ENCODE measurements around the gene NELL1.
"Not testable (repeated sequence)": the region's sequence is repeated elsewhere in the genome, so short reads cannot be mapped to it uniquely, and the experiment has no call there.

Gene NELL1

GRCh38 chr11:21121991-21122390 lies 452.6 kb downstream of the NELL1 start:
- DNase-seq: no peak

GRCh38 chr11:21122523-21122922 lies 453.1 kb downstream of the NELL1 start:
- DNase-seq: no peak

GRCh38 chr11:21132146-21132720 lies 462.8 kb downstream of the NELL1 start:
- DNase-seq: no peak

GRCh38 chr11:21133244-21133643 lies 463.9 kb downstream of the NELL1 start:
- no peak for DNase-seq

- DNase-seq: no peak
Measured at GRCh38 chr11:21133722-21134121, 464.3 kb downstream of the NELL1 start.

- no peak for DNase-seq
Measured at GRCh38 chr11:21137803-21138202, 468.4 kb downstream of the NELL1 start.

GRCh38 chr11:21141557-21141956 lies 472.2 kb downstream of the NELL1 start:
- DNase-seq: not testable (repeated sequence)

- no peak for DNase-seq
Measured at GRCh38 chr11:21142007-21142406, 472.6 kb downstream of the NELL1 start.

GRCh38 chr11:21144531-21144930 lies 475.1 kb downstream of the NELL1 start:
- DNase-seq: no peak

- no peak for DNase-seq
Measured at GRCh38 chr11:21148376-21148775, 479.0 kb downstream of the NELL1 start.

- no peak for DNase-seq
Measured at GRCh38 chr11:21160140-21160539, 490.8 kb downstream of the NELL1 start.

GRCh38 chr11:21169639-21170038 lies 500.3 kb downstream of the NELL1 start:
- DNase-seq: no peak

GRCh38 chr11:21173476-21173875 lies 504.1 kb downstream of the NELL1 start:
- DNase-seq: no peak

- DNase-seq: no peak
Measured at GRCh38 chr11:21174781-21175180, 505.4 kb downstream of the NELL1 start.

GRCh38 chr11:21177379-21177778 lies 508.0 kb downstream of the NELL1 start:
- no peak for DNase-seq

- no peak for DNase-seq
Measured at GRCh38 chr11:21179770-21180169, 510.4 kb downstream of the NELL1 start.

GRCh38 chr11:21180182-21180581 lies 510.8 kb downstream of the NELL1 start:
- no peak for DNase-seq

GRCh38 chr11:21185959-21186358 lies 516.6 kb downstream of the NELL1 start:
- DNase-seq: no peak

- no peak for DNase-seq
Measured at GRCh38 chr11:21190181-21190580, 520.8 kb downstream of the NELL1 start.

- no peak for DNase-seq
Measured at GRCh38 chr11:21195995-21196394, 526.6 kb downstream of the NELL1 start.

GRCh38 chr11:21198498-21198897 lies 529.1 kb downstream of the NELL1 start:
- DNase-seq: no peak

GRCh38 chr11:21205205-21205604 lies 535.8 kb downstream of the NELL1 start:
- DNase-seq: no peak

- DNase-seq: no peak
Measured at GRCh38 chr11:21225860-21226259, 556.5 kb downstream of the NELL1 start.

- DNase-seq: no peak
Measured at GRCh38 chr11:21229224-21229623, 559.8 kb downstream of the NELL1 start.

- DNase-seq: no peak
Measured at GRCh38 chr11:21250196-21250595, 580.8 kb downstream of the NELL1 start.

GRCh38 chr11:21254055-21254454 lies 584.7 kb downstream of the NELL1 start:
- DNase-seq: no peak
